ENCODE data around the gene BTF3L4. TPM values are rescaled to one million over a fixed set of nuclear protein-coding genes. Genes with fewer than 3 reads are reported as not detected.

BTF3L4 gene
- total RNA-seq, result 10 to 100 TPM; 46.9 to 61.9 (median 49.0) TPM

- DNase-seq (ENCODE audit: low spot score in 2 of 2), result peak; percentile 96 to 99
- TF ChIP-seq POLR2A (IDR thresholded peaks at IDR 0.05), result peak in 1 of 2 donors; percentile 27
- no peak for TF ChIP-seq CTCF (IDR thresholded peaks at IDR 0.05)
- 0% methylated on average over 43 to 54 of the region's 54 CpGs for WGBS, 2 donors
- intact Hi-C loops (cut with DNase I; ENCODE audit: low total_unique reads), result no loop called here
- peak within 1 kb of the TSS; percentile 96 for H3K4me3 ChIP-seq (ENCODE audit: low read depth, poor library complexity, severe bottlenecking)
Observed at GRCh38 chr1:52056163-52056936, at the start of gene BTF3L4. Gene BTF3L4, plus strand, starts transcription at chr1:52056295. Its CDS starts 3,553 bp downstream, at chr1:52059848.

- 20 to 35% methylated on average over 5 of the region's 5 CpGs for WGBS, 2 donors
- intact Hi-C loops (cut with DNase I; ENCODE audit: low total_unique reads), result no loop called here
- no peak overlapping the region for H3K4me3 ChIP-seq (ENCODE audit: low read depth, poor library complexity, severe bottlenecking)
- TF ChIP-seq CTCF (IDR thresholded peaks at IDR 0.05) (no peak), POLR2A (IDR thresholded peaks at IDR 0.05) (no peak)
- no peak for DNase-seq (ENCODE audit: low spot score in 2 of 2)
Observed at GRCh38 chr1:52007215-52008002, 48.7 kb upstream of the BTF3L4 start.

GRCh38 chr1:52008071-52008809, 47.9 kb upstream of the BTF3L4 start:
- intact Hi-C loops (cut with DNase I; ENCODE audit: low total_unique reads), result no loop called here
- DNase-seq (ENCODE audit: low spot score in 2 of 2), result no peak
- TF ChIP-seq POLR2A (IDR thresholded peaks at IDR 0.05), result no peak
- no peak for TF ChIP-seq CTCF (IDR thresholded peaks at IDR 0.05)
- WGBS, 2 donors, result 80 to 84% methylated on average over 7 of the region's 7 CpGs
- no peak overlapping the region for H3K4me3 ChIP-seq (ENCODE audit: low read depth, poor library complexity, severe bottlenecking)

GRCh38 chr1:52022133-52022532, 34.0 kb upstream of the BTF3L4 start:
- TF ChIP-seq CTCF (IDR thresholded peaks at IDR 0.05) (no peak), POLR2A (IDR thresholded peaks at IDR 0.05) (no peak)
- no peak for DNase-seq (ENCODE audit: low spot score in 2 of 2)
- no peak overlapping the region for H3K4me3 ChIP-seq (ENCODE audit: low read depth, poor library complexity, severe bottlenecking)
- WGBS, 2 donors, result 83 to 84% methylated on average over 2 of the region's 2 CpGs
- intact Hi-C loops (cut with DNase I; ENCODE audit: low total_unique reads), result no loop called here

- no peak for DNase-seq (ENCODE audit: low spot score in 2 of 2)
- intact Hi-C loops (cut with DNase I; ENCODE audit: low total_unique reads), result no loop called here
- TF ChIP-seq CTCF (IDR thresholded peaks at IDR 0.05), result no peak
- TF ChIP-seq POLR2A (IDR thresholded peaks at IDR 0.05), result no peak
- 97 to 100% methylated on average over 2 of the region's 2 CpGs for WGBS, 2 donors
- H3K4me3 ChIP-seq (ENCODE audit: low read depth, poor library complexity, severe bottlenecking), result no peak overlapping the region
Observed at GRCh38 chr1:52026278-52026677, 29.8 kb upstream of the BTF3L4 start.
